Measurements from ENCODE around the gene OR10V1.

OR10V1 gene

GRCh38 chr11:59713745-59714144, at the start of gene OR10V1:
TSS of gene OR10V1 (minus strand) at chr11:59713845. CDS start at chr11:59713845, 0 bp downstream.
- no peak for DNase-seq (ENCODE audit: low read depth in 3 of 3)

- DNase-seq (ENCODE audit: low read depth in 3 of 3) = no peak
These were observed 48.3 kb upstream of the OR10V1 start for GRCh38 chr11:59761993-59762392.

- no peak for DNase-seq (ENCODE audit: low read depth in 3 of 3)
These were observed 47.1 kb upstream of the OR10V1 start for GRCh38 chr11:59760771-59761170.

- no peak for DNase-seq (ENCODE audit: low read depth in 3 of 3)
These were observed 46.3 kb upstream of the OR10V1 start for GRCh38 chr11:59759900-59760299.

- DNase-seq (ENCODE audit: low read depth in 3 of 3) = no peak
These were observed 44.9 kb upstream of the OR10V1 start for GRCh38 chr11:59758401-59759037.

- no peak for DNase-seq (ENCODE audit: low read depth in 3 of 3)
These were observed 43.2 kb upstream of the OR10V1 start for GRCh38 chr11:59756845-59757244.

- DNase-seq (ENCODE audit: low read depth in 3 of 3) = no peak
These were observed 42.9 kb upstream of the OR10V1 start for GRCh38 chr11:59756558-59756840.

GRCh38 chr11:59755701-59756557, 42.3 kb upstream of the OR10V1 start:
- DNase-seq (ENCODE audit: low read depth in 3 of 3) = peak in 2 of 3 experiments; percentile 14 to 24

GRCh38 chr11:59754859-59755700, 41.4 kb upstream of the OR10V1 start, which contains the start of gene STX3:
TSS of gene STX3 (plus strand) at chr11:59755376. CDS start at chr11:59755606, 230 bp downstream.
- DNase-seq (ENCODE audit: low read depth in 3 of 3) = peak; percentile 45 to 55 (median 51)

GRCh38 chr11:59754494-59754858, 40.8 kb upstream of the OR10V1 start:
- DNase-seq (ENCODE audit: low read depth in 3 of 3) = peak in 1 of 3 experiments; percentile 23

- peak; percentile 54 to 70 (median 67) for DNase-seq (ENCODE audit: low read depth in 3 of 3)
These were observed 40.2 kb upstream of the OR10V1 start for GRCh38 chr11:59753650-59754493.

GRCh38 chr11:59746111-59746510, 32.5 kb upstream of the OR10V1 start:
- no peak for DNase-seq (ENCODE audit: low read depth in 3 of 3)

GRCh38 chr11:59730896-59731565, 17.4 kb upstream of the OR10V1 start:
- DNase-seq (ENCODE audit: low read depth in 3 of 3) = no peak

GRCh38 chr11:59729834-59730233, 16.2 kb upstream of the OR10V1 start:
- DNase-seq (ENCODE audit: low read depth in 3 of 3) = no peak

- DNase-seq (ENCODE audit: low read depth in 3 of 3) = no peak
These were observed 15.3 kb upstream of the OR10V1 start for GRCh38 chr11:59728913-59729312.

- no peak for DNase-seq (ENCODE audit: low read depth in 3 of 3)
These were observed 14.5 kb upstream of the OR10V1 start for GRCh38 chr11:59728154-59728553.

- no peak for DNase-seq (ENCODE audit: low read depth in 3 of 3)
These were observed 13.8 kb upstream of the OR10V1 start for GRCh38 chr11:59727426-59727825.

- no peak for DNase-seq (ENCODE audit: low read depth in 3 of 3)
These were observed 10.4 kb upstream of the OR10V1 start for GRCh38 chr11:59724066-59724465.

GRCh38 chr11:59719556-59719955, 5.9 kb upstream of the OR10V1 start:
- no peak for DNase-seq (ENCODE audit: low read depth in 3 of 3)

- DNase-seq (ENCODE audit: low read depth in 3 of 3) = no peak
These were observed 2.4 kb upstream of the OR10V1 start for GRCh38 chr11:59716051-59716450.
